Measurements from ENCODE around the gene IDE. TPM values are rescaled to one million over a fixed set of nuclear protein-coding genes. Genes with fewer than 3 reads are reported as not detected.

IDE gene
- total and polyA plus RNA-seq, 9 of the 15 experiments (the other 6 are each of a cell fraction or from before 2014, with no cell fraction given) = 10.2 to 50.6 (median 33.2) TPM

DNA sequence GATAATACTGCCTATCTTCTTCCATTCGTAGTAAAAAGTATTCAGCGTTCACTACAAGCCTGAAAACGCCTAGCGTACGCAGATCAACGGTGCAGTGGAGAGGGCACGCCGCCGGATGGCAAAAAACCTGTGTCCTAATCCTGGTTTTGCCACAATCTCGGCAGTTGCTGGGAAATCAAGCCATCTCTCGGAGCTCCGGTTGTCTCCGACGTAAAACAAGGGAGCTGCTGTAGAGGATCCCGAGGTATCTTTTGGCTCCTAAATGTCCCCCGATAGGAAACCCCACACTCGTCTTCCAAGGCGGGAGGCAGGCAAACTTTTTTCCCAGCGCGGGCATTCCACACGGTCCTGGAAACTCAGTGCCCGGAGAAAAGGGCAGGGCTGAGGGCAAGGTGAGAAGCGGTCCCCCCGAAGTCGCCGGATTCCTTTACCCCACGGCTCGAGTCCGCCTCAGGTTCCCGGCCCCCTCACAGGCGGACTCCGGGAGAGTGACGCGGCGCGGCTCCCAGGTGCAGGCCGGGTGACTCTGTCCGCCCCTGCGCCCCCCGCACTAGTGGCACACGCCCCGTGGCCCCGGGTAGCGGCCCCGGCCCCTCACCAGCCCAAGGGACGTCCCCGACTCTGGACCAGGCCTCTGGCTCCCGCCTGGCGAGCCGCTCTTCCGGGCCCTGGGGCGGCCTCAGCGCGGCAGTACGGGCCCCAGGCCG lies 649 bp downstream of the IDE start (continued):
- TF ChIP-seq FOXA3 (CRISPR knock-in tag; conservative IDR thresholded peaks at IDR 0.05 in 1 of 2, IDR thresholded peaks at IDR 0.05 in 1 of 2) (0 out of 4 replicates have a peak, but pooled peaks of 1 of the 2 experiments have one; percentile 50), ETV5 (CRISPR knock-in tag; IDR thresholded peaks at IDR 0.05; ENCODE audit: low read depth) (no peak), RFX1 (IDR thresholded peaks at IDR 0.05) (no peak)

DNA sequence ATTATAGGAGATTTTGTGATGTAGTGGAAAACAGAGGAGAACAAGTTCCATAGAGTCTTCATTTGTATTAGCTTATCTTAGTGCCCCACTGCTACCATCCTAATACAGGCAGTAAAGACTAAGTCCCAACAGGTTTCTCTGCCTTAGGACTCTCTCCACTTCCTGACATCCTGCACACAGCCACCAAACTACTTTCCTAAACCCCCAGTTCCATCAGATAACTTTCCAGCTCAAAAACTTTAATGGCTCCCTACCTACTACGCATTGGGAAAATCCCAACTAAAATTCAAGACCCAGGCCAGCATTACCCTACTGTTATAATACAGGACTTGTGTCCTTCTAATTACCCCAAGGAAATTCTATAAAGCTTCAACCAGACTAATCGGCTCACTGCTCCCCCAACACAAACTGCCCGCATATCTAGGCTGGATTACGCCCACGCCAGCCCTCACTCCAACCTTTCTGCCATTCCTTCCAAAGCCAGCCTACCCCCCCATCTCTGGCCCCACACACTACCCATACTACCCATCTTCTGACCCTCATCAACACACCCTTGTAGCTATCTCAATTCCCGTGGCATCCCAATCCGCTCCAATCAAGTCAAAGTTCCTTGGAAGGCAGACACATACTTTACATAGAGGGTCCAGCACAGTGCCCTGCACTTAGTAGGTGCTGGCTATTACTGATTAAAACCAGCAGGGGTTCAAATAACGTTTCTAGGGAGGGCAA lies 1.4 kb downstream of the IDE start:
- ATAC-seq (peak; percentile 1; the same call in 2 of the 3 replicates), DNase-seq (ENCODE audit: extremely low read depth in 1 of 4, low spot score in 3 of 4) (peak in 3 of 4 experiments; percentile 13 to 38 (median 25)), FAIRE-seq (peak; percentile 66)
- H2AFZ ChIP-seq (ENCODE audit: low read depth, low read length) = peak overlapping the region; percentile 98; the same call in 1 of the 2 replicates
- no peaks in the 10 kb centered on the region for H3K9me3 ChIP-seq (replicated peaks; ENCODE audit: control insufficient read depth, insufficient read depth, low read depth, low read length)
- BruUV-seq (replicated peaks) = no TSS peak
- ChIA-PET POLR2A (interaction anchor here (0.6 to 2.9 kb wide), 6 partner anchors 11 to 1046 kb away, joined by 3 to 10 read pairs (median 4); no protein-coding TSS in a partner anchor), CTCF (ENCODE audit: low intra/inter-chr PET ratio) (interaction anchor here (2.6 kb wide), 1 partner anchor 56 kb away, joined by 17 read pairs; no protein-coding TSS in a partner anchor)
- peaks cover 17% of the 10 kb centered on the region for H4K20me1 ChIP-seq (replicated peaks; ENCODE audit: control insufficient read depth, insufficient read depth, low read length)
- peaks cover 32% of the 10 kb centered on the region for H3K36me3 ChIP-seq (ENCODE audit: control insufficient read depth, insufficient read depth, low read length)
- peak overlapping the region; percentile 87 for H3K4me3 ChIP-seq
- in situ Hi-C loops (cut with MboI) (loop anchor here (10.0 kb wide), 1 partner anchor 58 kb away; no protein-coding TSS in a partner anchor), intact Hi-C loops (cut with micrococcal nuclease) (loop anchor here (10.0 kb wide), 1 partner anchor 188 kb away; no protein-coding TSS in a partner anchor)
- H3K4me2 ChIP-seq (ENCODE audit: insufficient read depth, low read length) = peak overlapping the region; percentile 95
- no peaks in the 10 kb centered on the region for H3K9me1 ChIP-seq (ENCODE audit: control insufficient read depth, insufficient read depth, low read length)
- H3K4me1 ChIP-seq (replicated peaks in 1 of 2; ENCODE audit: control insufficient read depth in 2 of 2, insufficient read depth in 2 of 2, low read length in 2 of 2) = peaks cover 12 to 14% of the 10 kb centered on the region in 2 experiments; a peak in 4 of 5 replicates
- H3K9ac ChIP-seq (ENCODE audit: insufficient read depth in 1 of 2, low read depth in 2 of 2, low read length in 2 of 2) = peak overlapping the region; percentile 97 to 98
- H3K79me2 ChIP-seq (ENCODE audit: control insufficient read depth, insufficient read depth, low read length) = peaks cover 77% of the 10 kb centered on the region
- peak overlapping the region; percentile 97 for H3K27ac ChIP-seq (ENCODE audit: extremely low read depth, low read depth, low read length)
- H3K27me3 ChIP-seq (ENCODE audit: control insufficient read depth in 2 of 2, insufficient read depth in 2 of 2, low read length in 2 of 2) = no peaks in the 10 kb centered on the region
- WGBS (ENCODE audit: insufficient coverage, low coverage, missing lambda C conversion rate) = 0% methylated on average over 8 of the region's 8 CpGs
- TF ChIP-seq NR2F6 (CRISPR knock-in tag; IDR thresholded peaks at IDR 0.05) = no peak
- no peak for TF ChIP-seq KAT7 (CRISPR knock-in tag; IDR thresholded peaks at IDR 0.05; ENCODE audit: borderline replicate concordance)
- no peak for TF ChIP-seq JUN (IDR thresholded peaks at IDR 0.05; ENCODE audit: borderline replicate concordance, low read depth, low read length)
- TF ChIP-seq JUN (CRISPR knock-in tag; IDR thresholded peaks at IDR 0.05; ENCODE audit: borderline replicate concordance) = no peak
- no peak for TF ChIP-seq ZC3H8 (IDR thresholded peaks at IDR 0.05)
- TF ChIP-seq ZNF780A (CRISPR knock-in tag; IDR thresholded peaks at IDR 0.05) = no peak
- TF ChIP-seq, protein P1, sequence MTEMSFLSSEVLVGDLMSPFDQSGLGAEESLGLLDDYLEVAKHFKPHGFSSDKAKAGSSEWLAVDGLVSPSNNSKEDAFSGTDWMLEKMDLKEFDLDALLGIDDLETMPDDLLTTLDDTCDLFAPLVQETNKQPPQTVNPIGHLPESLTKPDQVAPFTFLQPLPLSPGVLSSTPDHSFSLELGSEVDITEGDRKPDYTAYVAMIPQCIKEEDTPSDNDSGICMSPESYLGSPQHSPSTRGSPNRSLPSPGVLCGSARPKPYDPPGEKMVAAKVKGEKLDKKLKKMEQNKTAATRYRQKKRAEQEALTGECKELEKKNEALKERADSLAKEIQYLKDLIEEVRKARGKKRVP (CRISPR knock-in tag; IDR thresholded peaks at IDR 0.05) = no peak
- TF ChIP-seq SMAD4 (CRISPR knock-in tag; conservative IDR thresholded peaks at IDR 0.05) = no peak
- no peak for TF ChIP-seq SMC3 (conservative IDR thresholded peaks at IDR 0.05; ENCODE audit: insufficient read depth, low read depth, low read length)
- TF ChIP-seq EP400 (IDR thresholded peaks at IDR 0.05) = no peak
- TF ChIP-seq PHF20 (IDR thresholded peaks at IDR 0.05; ENCODE audit: partially characterized antibody) = no peak
- no peak for TF ChIP-seq RBM22 (IDR thresholded peaks at IDR 0.05; ENCODE audit: low read depth, low read length, poor library complexity, severe bottlenecking)
- TF ChIP-seq, protein P2, sequence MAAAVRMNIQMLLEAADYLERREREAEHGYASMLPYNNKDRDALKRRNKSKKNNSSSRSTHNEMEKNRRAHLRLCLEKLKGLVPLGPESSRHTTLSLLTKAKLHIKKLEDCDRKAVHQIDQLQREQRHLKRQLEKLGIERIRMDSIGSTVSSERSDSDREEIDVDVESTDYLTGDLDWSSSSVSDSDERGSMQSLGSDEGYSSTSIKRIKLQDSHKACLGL (CRISPR knock-in tag; IDR thresholded peaks at IDR 0.05; ENCODE audit: borderline replicate concordance, poor library complexity, severe bottlenecking) = no peak
- peak; percentile 94 for TF ChIP-seq ZKSCAN1 (IDR thresholded peaks at IDR 0.05; ENCODE audit: low read depth, low read length)

Measured in K562 (cell line).